ENCODE data around the gene WNT9A.
A peak's percentile ranks its signal among the peaks of the same experiment; 100 is the strongest.

WNT9A gene

GRCh38 chr1:227898502-227899140 lies 49.1 kb downstream of the WNT9A start (continued):
- TF ChIP-seq OSR1 (CRISPR knock-in tag; IDR thresholded peaks at IDR 0.05): no peak

- no peak for TF ChIP-seq ZFP3 (CRISPR knock-in tag; IDR thresholded peaks at IDR 0.05)
- no peak for TF ChIP-seq ESRRG (CRISPR knock-in tag; IDR thresholded peaks at IDR 0.05)
- TF ChIP-seq ZC3H10 (CRISPR knock-in tag; IDR thresholded peaks at IDR 0.05): no peak
- TF ChIP-seq OSR1 (CRISPR knock-in tag; IDR thresholded peaks at IDR 0.05): no peak
- TF ChIP-seq BACH2 (CRISPR knock-in tag; IDR thresholded peaks at IDR 0.05; ENCODE audit: borderline replicate concordance): no peak
- no peak for TF ChIP-seq GLIS3 (CRISPR knock-in tag; IDR thresholded peaks at IDR 0.05)
- TF ChIP-seq CREB5 (CRISPR knock-in tag; IDR thresholded peaks at IDR 0.05; ENCODE audit: low read depth): no peak
- no peak for ATAC-seq
Measured at GRCh38 chr1:227897704-227898438, 49.9 kb downstream of the WNT9A start.

GRCh38 chr1:227896710-227897655 lies 50.7 kb downstream of the WNT9A start:
- ATAC-seq: no peak
- TF ChIP-seq ZNF8 (CRISPR knock-in tag; IDR thresholded peaks at IDR 0.05) (no peak), BACH2 (CRISPR knock-in tag; IDR thresholded peaks at IDR 0.05; ENCODE audit: borderline replicate concordance) (no peak), POU6F1 (CRISPR knock-in tag; IDR thresholded peaks at IDR 0.05; ENCODE audit: borderline replicate concordance, low read depth) (no peak), ZNF565 (CRISPR knock-in tag; conservative IDR thresholded peaks at IDR 0.05; ENCODE audit: low read depth) (no peak), ISL1 (CRISPR knock-in tag; IDR thresholded peaks at IDR 0.05) (no peak), ZFP3 (CRISPR knock-in tag; IDR thresholded peaks at IDR 0.05) (no peak), ZNF70 (CRISPR knock-in tag; IDR thresholded peaks at IDR 0.05) (no peak), ESRRG (CRISPR knock-in tag; IDR thresholded peaks at IDR 0.05) (no peak)

GRCh38 chr1:227895828-227896685 lies 51.7 kb downstream of the WNT9A start:
- ATAC-seq: 0 out of 3 replicates have a peak, but pooled peaks have one; percentile 9
- TF ChIP-seq BACH2 (CRISPR knock-in tag; IDR thresholded peaks at IDR 0.05; ENCODE audit: borderline replicate concordance): no peak
- no peak for TF ChIP-seq ARNTL (CRISPR knock-in tag; IDR thresholded peaks at IDR 0.05; ENCODE audit: borderline replicate concordance, low read depth)
- TF ChIP-seq PATZ1 (CRISPR knock-in tag; IDR thresholded peaks at IDR 0.05; ENCODE audit: borderline replicate concordance): no peak
- no peak for TF ChIP-seq OSR1 (CRISPR knock-in tag; IDR thresholded peaks at IDR 0.05)
- no peak for TF ChIP-seq TSHZ2 (CRISPR knock-in tag; IDR thresholded peaks at IDR 0.05)
- TF ChIP-seq ZNF565 (CRISPR knock-in tag; conservative IDR thresholded peaks at IDR 0.05; ENCODE audit: low read depth): no peak
- no peak for TF ChIP-seq CSRNP3 (CRISPR knock-in tag; IDR thresholded peaks at IDR 0.05)
